ENCODE measurements around the gene TFDP2.

Gene TFDP2

DNA sequence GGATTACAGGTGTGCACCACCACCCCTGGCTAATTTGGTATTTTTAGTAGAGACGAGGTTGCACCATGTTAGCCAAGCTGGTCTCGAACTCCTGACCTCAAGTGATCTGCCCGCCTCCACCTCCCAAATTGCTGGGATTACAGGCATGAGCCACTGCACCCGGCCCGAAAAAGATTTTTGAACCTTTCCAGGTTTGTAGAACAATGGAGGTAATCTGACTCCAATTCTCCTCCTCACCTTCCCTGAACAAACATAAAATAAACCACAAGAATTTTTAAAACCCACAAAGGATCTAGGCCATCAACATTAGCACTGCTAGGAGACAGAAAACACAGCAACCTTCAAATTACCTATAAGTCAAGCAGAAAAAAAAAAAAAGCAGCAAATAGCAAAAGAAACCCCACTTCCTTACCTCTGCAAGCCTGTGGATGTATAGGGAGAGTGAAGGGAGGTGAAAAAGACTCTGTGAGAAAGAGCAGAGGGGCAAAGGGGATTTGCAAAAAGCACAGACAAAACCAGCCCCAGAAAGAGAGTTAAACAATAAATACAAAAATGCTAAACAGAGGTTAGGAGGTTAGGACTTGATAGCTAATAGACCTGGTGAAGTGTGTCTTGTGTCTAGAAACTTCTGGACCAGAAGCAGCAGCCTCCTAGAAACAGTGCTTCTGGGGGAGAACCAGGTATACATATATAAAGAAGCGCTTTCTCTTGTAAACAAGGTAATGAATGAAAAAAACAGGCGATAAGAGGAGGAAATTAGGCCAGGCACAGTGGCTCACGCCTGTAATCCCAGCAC, 32.1 kb downstream of the TFDP2 start:
- Histone ChIP-seq H3K79me2 (ENCODE audit: low read length) (no peaks in the 10 kb centered on the region), H2AFZ (ENCODE audit: low read depth, low read length) (no peak overlapping the region), H3K27ac (ENCODE audit: low read length) (no peak overlapping the region), H3K36me3 (replicated peaks; ENCODE audit: low read depth, low read length) (no peaks in the 10 kb centered on the region), H3K27me3 (ENCODE audit: low read depth, low read length) (no peaks in the 10 kb centered on the region), H3K9me3 (ENCODE audit: insufficient read depth, low read length) (no peaks in the 10 kb centered on the region), H3K9ac (ENCODE audit: low read length) (no peak overlapping the region), H3K4me1 (ENCODE audit: low read length) (no peaks in the 10 kb centered on the region), H3K4me3 (ENCODE audit: low read length) (no peak overlapping the region), H3K4me2 (ENCODE audit: low read length) (no peak overlapping the region), H4K20me1 (ENCODE audit: insufficient read depth, low read length) (no peaks in the 10 kb centered on the region)
- TF ChIP-seq, protein P1, sequence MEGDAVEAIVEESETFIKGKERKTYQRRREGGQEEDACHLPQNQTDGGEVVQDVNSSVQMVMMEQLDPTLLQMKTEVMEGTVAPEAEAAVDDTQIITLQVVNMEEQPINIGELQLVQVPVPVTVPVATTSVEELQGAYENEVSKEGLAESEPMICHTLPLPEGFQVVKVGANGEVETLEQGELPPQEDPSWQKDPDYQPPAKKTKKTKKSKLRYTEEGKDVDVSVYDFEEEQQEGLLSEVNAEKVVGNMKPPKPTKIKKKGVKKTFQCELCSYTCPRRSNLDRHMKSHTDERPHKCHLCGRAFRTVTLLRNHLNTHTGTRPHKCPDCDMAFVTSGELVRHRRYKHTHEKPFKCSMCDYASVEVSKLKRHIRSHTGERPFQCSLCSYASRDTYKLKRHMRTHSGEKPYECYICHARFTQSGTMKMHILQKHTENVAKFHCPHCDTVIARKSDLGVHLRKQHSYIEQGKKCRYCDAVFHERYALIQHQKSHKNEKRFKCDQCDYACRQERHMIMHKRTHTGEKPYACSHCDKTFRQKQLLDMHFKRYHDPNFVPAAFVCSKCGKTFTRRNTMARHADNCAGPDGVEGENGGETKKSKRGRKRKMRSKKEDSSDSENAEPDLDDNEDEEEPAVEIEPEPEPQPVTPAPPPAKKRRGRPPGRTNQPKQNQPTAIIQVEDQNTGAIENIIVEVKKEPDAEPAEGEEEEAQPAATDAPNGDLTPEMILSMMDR (IDR thresholded peaks at IDR 0.05; ENCODE audit: low read depth, low read length): no peak
- TF ChIP-seq EZH2phosphoT487 (IDR thresholded peaks at IDR 0.05; ENCODE audit: low read depth): no peak

DNA sequence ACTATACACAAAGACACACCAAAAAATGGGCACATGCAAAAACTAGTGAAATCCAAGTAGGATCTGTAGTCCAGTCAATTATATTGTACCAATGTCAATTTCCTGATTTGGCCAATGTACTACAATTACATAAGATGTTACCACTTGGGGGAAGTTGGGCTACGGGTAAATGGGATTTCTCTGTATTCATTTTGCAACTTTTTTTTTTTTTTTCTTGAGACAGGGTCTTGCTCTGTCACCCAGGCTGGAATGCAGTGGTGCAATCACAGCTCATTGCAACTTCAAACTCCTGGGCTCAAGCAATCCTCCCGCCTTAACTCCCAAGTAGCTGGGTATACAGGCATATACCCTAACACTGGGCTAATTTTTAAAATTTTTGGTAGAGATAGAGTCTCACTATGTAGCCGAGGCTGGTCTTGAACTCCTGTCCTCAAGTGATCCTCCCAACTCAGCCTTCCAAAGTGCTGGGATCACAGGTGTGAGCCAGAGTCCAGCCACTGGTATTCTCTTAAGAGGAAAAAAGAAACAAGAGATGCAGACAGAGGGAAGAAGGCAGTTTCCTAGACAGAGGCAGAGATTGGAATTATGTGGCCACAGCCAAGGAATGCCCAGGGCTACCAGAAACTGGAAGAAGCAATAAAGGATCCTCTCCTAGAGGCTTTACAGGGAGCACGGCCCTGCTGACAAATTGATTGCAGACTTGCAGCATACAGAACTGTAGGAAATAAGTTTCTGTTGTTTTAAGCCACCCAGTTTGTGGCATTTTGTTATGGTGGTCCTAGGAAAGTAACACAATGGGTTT, 33.3 kb downstream of the TFDP2 start:
- Histone ChIP-seq H3K9ac (ENCODE audit: low read length) (no peak overlapping the region), H2AFZ (ENCODE audit: low read depth, low read length) (no peak overlapping the region), H4K20me1 (ENCODE audit: insufficient read depth, low read length) (no peaks in the 10 kb centered on the region), H3K36me3 (replicated peaks; ENCODE audit: low read depth, low read length) (no peaks in the 10 kb centered on the region), H3K4me1 (ENCODE audit: low read length) (no peaks in the 10 kb centered on the region), H3K9me3 (ENCODE audit: insufficient read depth, low read length) (no peaks in the 10 kb centered on the region), H3K4me2 (ENCODE audit: low read length) (no peak overlapping the region), H3K27me3 (ENCODE audit: low read depth, low read length) (no peaks in the 10 kb centered on the region), H3K4me3 (ENCODE audit: low read length) (no peak overlapping the region), H3K79me2 (ENCODE audit: low read length) (no peaks in the 10 kb centered on the region), H3K27ac (ENCODE audit: low read length) (no peak overlapping the region)
- TF ChIP-seq, protein P1 (IDR thresholded peaks at IDR 0.05; ENCODE audit: low read depth, low read length): no peak
- TF ChIP-seq EZH2phosphoT487 (IDR thresholded peaks at IDR 0.05; ENCODE audit: low read depth): no peak

DNA sequence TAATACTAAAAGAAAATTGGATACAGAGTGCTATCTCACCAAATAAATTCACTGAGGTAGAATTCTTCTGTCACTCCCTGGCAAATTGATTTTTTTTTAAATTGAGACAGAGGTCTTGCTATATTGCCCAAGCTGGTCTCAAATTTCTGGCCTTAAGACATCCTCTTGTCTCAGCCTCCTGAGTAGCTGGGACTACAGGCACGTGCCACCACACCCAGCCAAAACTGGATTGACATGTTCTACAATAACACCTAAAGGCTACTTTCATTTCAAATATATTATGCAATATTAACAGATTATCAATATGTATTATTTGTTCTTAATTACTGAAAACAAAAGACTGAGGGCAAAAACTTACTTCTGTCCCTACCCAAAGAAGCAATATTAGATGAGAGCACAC, 36.7 kb downstream of the TFDP2 start:
- no peak overlapping the region for H3K27ac ChIP-seq (ENCODE audit: low read length)
- no peak overlapping the region for H3K9ac ChIP-seq (ENCODE audit: low read length)
- no peaks in the 10 kb centered on the region for H4K20me1 ChIP-seq (ENCODE audit: insufficient read depth, low read length)
- no peak overlapping the region for H3K4me2 ChIP-seq (ENCODE audit: low read length)
- no peaks in the 10 kb centered on the region; the same call in 1 of the 2 replicates for H3K4me1 ChIP-seq (ENCODE audit: low read length)
- no peak overlapping the region for H3K4me3 ChIP-seq (ENCODE audit: low read length)
- H3K9me3 ChIP-seq (ENCODE audit: insufficient read depth, low read length): no peaks in the 10 kb centered on the region
- H3K36me3 ChIP-seq (replicated peaks; ENCODE audit: low read depth, low read length): no peaks in the 10 kb centered on the region
- H3K27me3 ChIP-seq (ENCODE audit: low read depth, low read length): no peaks in the 10 kb centered on the region
- H2AFZ ChIP-seq (ENCODE audit: low read depth, low read length): no peak overlapping the region
- H3K79me2 ChIP-seq (ENCODE audit: low read length): no peaks in the 10 kb centered on the region
- TF ChIP-seq, protein P1 (IDR thresholded peaks at IDR 0.05; ENCODE audit: low read depth, low read length): no peak
- no peak for TF ChIP-seq EZH2phosphoT487 (IDR thresholded peaks at IDR 0.05; ENCODE audit: low read depth)

GRCh38 chr3:142106548-142106947, 42.8 kb downstream of the TFDP2 start:
- H3K36me3 ChIP-seq (replicated peaks; ENCODE audit: low read depth, low read length): no peaks in the 10 kb centered on the region
- no peak overlapping the region for H3K27ac ChIP-seq (ENCODE audit: low read length)
- H3K9me3 ChIP-seq (ENCODE audit: insufficient read depth, low read length): no peaks in the 10 kb centered on the region
- no peak overlapping the region for H2AFZ ChIP-seq (ENCODE audit: low read depth, low read length)
- no peaks in the 10 kb centered on the region for H4K20me1 ChIP-seq (ENCODE audit: insufficient read depth, low read length)
- TF ChIP-seq, protein P1 (IDR thresholded peaks at IDR 0.05; ENCODE audit: low read depth, low read length): no peak
- no peak for TF ChIP-seq EZH2phosphoT487 (IDR thresholded peaks at IDR 0.05; ENCODE audit: low read depth)
- H3K4me3 ChIP-seq (ENCODE audit: low read length): no peak overlapping the region
- no peaks in the 10 kb centered on the region for H3K27me3 ChIP-seq (ENCODE audit: low read depth, low read length)
- H3K9ac ChIP-seq (ENCODE audit: low read length): no peak overlapping the region
- no peaks in the 10 kb centered on the region for H3K79me2 ChIP-seq (ENCODE audit: low read length)
- H3K4me2 ChIP-seq (ENCODE audit: low read length): no peak overlapping the region
- no peaks in the 10 kb centered on the region; the same call in 1 of the 2 replicates for H3K4me1 ChIP-seq (ENCODE audit: low read length)

Measured in OCI-LY3 (cell line).